Measurements from ENCODE around the gene PRG2. TPM values are rescaled to one million over a fixed set of nuclear protein-coding genes. Genes with fewer than 3 reads are reported as not detected.

PRG2 gene
- total and polyA plus RNA-seq, 2 of the 13 experiments (the other 11 are each of a cell fraction or from before 2014, with no cell fraction given): not detected

- no peak for TF ChIP-seq GATA4 (IDR thresholded peaks at IDR 0.05; ENCODE audit: borderline replicate concordance, low read depth)
- Histone ChIP-seq H3K79me2 (ENCODE audit: insufficient read depth, low read length) (no peaks in the 10 kb centered on the region), H3K9me3 (ENCODE audit: low read length) (no peaks in the 10 kb centered on the region), H3K36me3 (replicated peaks in 1 of 2; ENCODE audit: control insufficient read depth in 1 of 2, insufficient read depth in 2 of 2, low read length in 2 of 2) (no peaks in the 10 kb centered on the region), H4K20me1 (ENCODE audit: insufficient read depth, low read length) (no peaks in the 10 kb centered on the region), H3K4me1 (ENCODE audit: insufficient read depth, low read length) (peaks cover 10% of the 10 kb centered on the region), H3K27me3 (ENCODE audit: control insufficient read depth in 1 of 2, insufficient read depth in 2 of 2, low read length in 2 of 2) (peaks cover 3 to 13% of the 10 kb centered on the region in 2 experiments), H3K4me3 (replicated peaks in 1 of 3; ENCODE audit: insufficient read depth in 1 of 3, low read depth in 2 of 3, low read length in 3 of 3) (no peak overlapping the region), H3K4me2 (ENCODE audit: low read depth, low read length) (no peak overlapping the region), H3K9ac (ENCODE audit: insufficient read depth, low read depth, low read length) (no peak overlapping the region), H3K27ac (ENCODE audit: extremely low read length, insufficient read depth, low read length) (no peak overlapping the region), H2AFZ (ENCODE audit: low read length) (no peak overlapping the region)
- no TSS peak for BruUV-seq (replicated peaks)
- ChIA-PET POLR2A (no interaction called here), CTCF (ENCODE audit: low intra/inter-chr PET ratio, low total read pairs) (no interaction called here)
- intact Hi-C loops (cut with micrococcal nuclease; ENCODE audit: unreplicated experiment): no loop called here
- ATAC-seq (no peak), FAIRE-seq (no peak), DNase-seq (ENCODE audit: low spot score) (no peak)
- in situ Hi-C loops (cut with HindIII; ENCODE audit: extremely low pct_ligation_motif_present, low pct_unique_long_range_greater_than_20kb): no loop called here
- 0% methylated on average over 3 of the region's 3 CpGs for WGBS (ENCODE audit: low lambda C conversion rate)
Measured at GRCh38 chr11:57373146-57373545, 17.3 kb downstream of the PRG2 start.

GRCh38 chr11:57370941-57371340 lies 19.5 kb downstream of the PRG2 start:
- ChIA-PET CTCF (ENCODE audit: low intra/inter-chr PET ratio, low total read pairs) (no interaction called here), POLR2A (no interaction called here)
- Histone ChIP-seq H3K9ac (ENCODE audit: insufficient read depth, low read depth, low read length) (no peak overlapping the region), H3K79me2 (ENCODE audit: insufficient read depth, low read length) (no peaks in the 10 kb centered on the region), H4K20me1 (ENCODE audit: insufficient read depth, low read length) (no peaks in the 10 kb centered on the region), H3K27ac (ENCODE audit: extremely low read length, insufficient read depth, low read length) (no peak overlapping the region), H3K4me2 (ENCODE audit: low read depth, low read length) (no peak overlapping the region), H2AFZ (ENCODE audit: low read length) (no peak overlapping the region), H3K9me3 (ENCODE audit: low read length) (no peaks in the 10 kb centered on the region), H3K27me3 (ENCODE audit: control insufficient read depth in 1 of 2, insufficient read depth in 2 of 2, low read length in 2 of 2) (peaks cover 3 to 21% of the 10 kb centered on the region in 2 experiments), H3K4me3 (replicated peaks in 1 of 3; ENCODE audit: insufficient read depth in 1 of 3, low read depth in 2 of 3, low read length in 3 of 3) (no peak overlapping the region), H3K4me1 (ENCODE audit: insufficient read depth, low read length) (no peaks in the 10 kb centered on the region), H3K36me3 (replicated peaks in 1 of 2; ENCODE audit: control insufficient read depth in 1 of 2, insufficient read depth in 2 of 2, low read length in 2 of 2) (no peaks in the 10 kb centered on the region)
- in situ Hi-C loops (cut with HindIII; ENCODE audit: extremely low pct_ligation_motif_present, low pct_unique_long_range_greater_than_20kb) (no loop called here), intact Hi-C loops (cut with micrococcal nuclease; ENCODE audit: unreplicated experiment) (no loop called here)
- DNase-seq (ENCODE audit: low spot score) (no peak), ATAC-seq (no peak), FAIRE-seq (no peak)
- TF ChIP-seq, protein P1, sequence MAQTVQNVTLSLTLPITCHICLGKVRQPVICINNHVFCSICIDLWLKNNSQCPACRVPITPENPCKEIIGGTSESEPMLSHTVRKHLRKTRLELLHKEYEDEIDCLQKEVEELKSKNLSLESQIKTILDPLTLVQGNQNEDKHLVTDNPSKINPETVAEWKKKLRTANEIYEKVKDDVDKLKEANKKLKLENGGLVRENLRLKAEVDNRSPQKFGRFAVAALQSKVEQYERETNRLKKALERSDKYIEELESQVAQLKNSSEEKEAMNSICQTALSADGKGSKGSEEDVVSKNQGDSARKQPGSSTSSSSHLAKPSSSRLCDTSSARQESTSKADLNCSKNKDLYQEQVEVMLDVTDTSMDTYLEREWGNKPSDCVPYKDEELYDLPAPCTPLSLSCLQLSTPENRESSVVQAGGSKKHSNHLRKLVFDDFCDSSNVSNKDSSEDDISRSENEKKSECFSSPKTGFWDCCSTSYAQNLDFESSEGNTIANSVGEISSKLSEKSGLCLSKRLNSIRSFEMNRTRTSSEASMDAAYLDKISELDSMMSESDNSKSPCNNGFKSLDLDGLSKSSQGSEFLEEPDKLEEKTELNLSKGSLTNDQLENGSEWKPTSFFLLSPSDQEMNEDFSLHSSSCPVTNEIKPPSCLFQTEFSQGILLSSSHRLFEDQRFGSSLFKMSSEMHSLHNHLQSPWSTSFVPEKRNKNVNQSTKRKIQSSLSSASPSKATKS (CRISPR knock-in tag; IDR thresholded peaks at IDR 0.05): no peak
- BruUV-seq (replicated peaks): no TSS peak
